ENCODE data around the gene EEPD1.
"Not testable (repeated sequence)": the region's sequence is repeated elsewhere in the genome, so short reads cannot be mapped to it uniquely, and the experiment has no call there.

The EEPD1 gene

GRCh38 chr7:36232971-36233550, 80.0 kb downstream of the EEPD1 start:
- Histone ChIP-seq H3K27ac (ENCODE audit: low read length) (no peak overlapping the region), H3K4me2 (ENCODE audit: insufficient read depth, low read length) (no peak overlapping the region), H3K36me3 (ENCODE audit: insufficient read depth, low read length) (no peaks in the 10 kb centered on the region), H3K9me3 (ENCODE audit: insufficient read depth, low read length, severe bottlenecking) (no peaks in the 10 kb centered on the region), H4K20me1 (ENCODE audit: insufficient read depth, low read length) (no peaks in the 10 kb centered on the region), H3K4me1 (ENCODE audit: insufficient read depth, low read length) (peaks cover under 1% of the 10 kb centered on the region; the same call in 1 of the 2 replicates), H3K27me3 (ENCODE audit: insufficient read depth, low read length, poor library complexity) (no peaks in the 10 kb centered on the region), H3K4me3 (ENCODE audit: low read depth in 1 of 2, low read length in 2 of 2) (no peak overlapping the region), H3K9ac (ENCODE audit: low read depth, low read length) (no peak overlapping the region), H2AFZ (ENCODE audit: low read depth, low read length) (no peak overlapping the region), H3K79me2 (ENCODE audit: insufficient read depth, low read length) (no peaks in the 10 kb centered on the region)
- TF ChIP-seq EZH2 (IDR thresholded peaks at IDR 0.05; ENCODE audit: borderline replicate concordance, low read depth, low read length, severe bottlenecking) (no peak), CTCF (IDR thresholded peaks at IDR 0.05; ENCODE audit: borderline replicate concordance, extremely low read depth, low read length, poor library complexity, severe bottlenecking) (no peak)
- no peak for ATAC-seq (ENCODE audit: insufficient read depth, low read depth)
- DNase-seq = no peak

- Histone ChIP-seq H3K4me2 (ENCODE audit: insufficient read depth, low read length) (no peak overlapping the region), H3K9ac (ENCODE audit: low read depth, low read length) (no peak overlapping the region), H3K27me3 (ENCODE audit: insufficient read depth, low read length, poor library complexity) (no peaks in the 10 kb centered on the region), H4K20me1 (ENCODE audit: insufficient read depth, low read length) (no peaks in the 10 kb centered on the region), H3K79me2 (ENCODE audit: insufficient read depth, low read length) (no peaks in the 10 kb centered on the region), H3K36me3 (ENCODE audit: insufficient read depth, low read length) (no peaks in the 10 kb centered on the region), H3K9me3 (ENCODE audit: insufficient read depth, low read length, severe bottlenecking) (no peaks in the 10 kb centered on the region), H3K4me3 (ENCODE audit: low read depth in 1 of 2, low read length in 2 of 2) (no peak overlapping the region), H3K4me1 (ENCODE audit: insufficient read depth, low read length) (peaks cover 3% of the 10 kb centered on the region; the same call in 1 of the 2 replicates), H2AFZ (ENCODE audit: low read depth, low read length) (no peak overlapping the region), H3K27ac (ENCODE audit: low read length) (no peak overlapping the region)
- TF ChIP-seq CTCF (IDR thresholded peaks at IDR 0.05; ENCODE audit: borderline replicate concordance, extremely low read depth, low read length, poor library complexity, severe bottlenecking) (no peak), EZH2 (IDR thresholded peaks at IDR 0.05; ENCODE audit: borderline replicate concordance, low read depth, low read length, severe bottlenecking) (no peak)
- DNase-seq (no peak), ATAC-seq (ENCODE audit: insufficient read depth, low read depth) (no peak)
Observed at GRCh38 chr7:36236073-36236472, 83.0 kb downstream of the EEPD1 start.

- H3K27ac ChIP-seq (ENCODE audit: low read length) = no peak overlapping the region
- H3K4me3 ChIP-seq (ENCODE audit: low read depth in 1 of 2, low read length in 2 of 2) = no peak overlapping the region
- H4K20me1 ChIP-seq (ENCODE audit: insufficient read depth, low read length) = no peaks in the 10 kb centered on the region
- H2AFZ ChIP-seq (ENCODE audit: low read depth, low read length) = no peak overlapping the region
- TF ChIP-seq EZH2 (IDR thresholded peaks at IDR 0.05; ENCODE audit: borderline replicate concordance, low read depth, low read length, severe bottlenecking) = no peak
- TF ChIP-seq CTCF (IDR thresholded peaks at IDR 0.05; ENCODE audit: borderline replicate concordance, extremely low read depth, low read length, poor library complexity, severe bottlenecking) = no peak
- peaks cover 3% of the 10 kb centered on the region; the same call in 1 of the 2 replicates for H3K4me1 ChIP-seq (ENCODE audit: insufficient read depth, low read length)
- DNase-seq (no peak), ATAC-seq (ENCODE audit: insufficient read depth, low read depth) (no peak)
- H3K9ac ChIP-seq (ENCODE audit: low read depth, low read length) = no peak overlapping the region
- H3K4me2 ChIP-seq (ENCODE audit: insufficient read depth, low read length) = no peak overlapping the region
- H3K79me2 ChIP-seq (ENCODE audit: insufficient read depth, low read length) = no peaks in the 10 kb centered on the region
- H3K9me3 ChIP-seq (ENCODE audit: insufficient read depth, low read length, severe bottlenecking) = no peaks in the 10 kb centered on the region
- H3K36me3 ChIP-seq (ENCODE audit: insufficient read depth, low read length) = no peaks in the 10 kb centered on the region
- no peaks in the 10 kb centered on the region for H3K27me3 ChIP-seq (ENCODE audit: insufficient read depth, low read length, poor library complexity)
Observed at GRCh38 chr7:36238138-36238537, 85.1 kb downstream of the EEPD1 start.

- H3K9me3 ChIP-seq (ENCODE audit: insufficient read depth, low read length, severe bottlenecking); H4K20me1 ChIP-seq (ENCODE audit: insufficient read depth, low read length); H3K27ac ChIP-seq (ENCODE audit: low read length); DNase-seq; H3K36me3 ChIP-seq (ENCODE audit: insufficient read depth, low read length); H3K27me3 ChIP-seq (ENCODE audit: insufficient read depth, low read length, poor library complexity); H3K4me1 ChIP-seq (ENCODE audit: insufficient read depth, low read length); H3K79me2 ChIP-seq (ENCODE audit: insufficient read depth, low read length); H3K9ac ChIP-seq (ENCODE audit: low read depth, low read length); H2AFZ ChIP-seq (ENCODE audit: low read depth, low read length); H3K4me2 ChIP-seq (ENCODE audit: insufficient read depth, low read length); H3K4me3 ChIP-seq (ENCODE audit: low read depth in 1 of 2, low read length in 2 of 2); ATAC-seq (ENCODE audit: insufficient read depth, low read depth): not testable (repeated sequence)
Observed at GRCh38 chr7:36243356-36243755, 90.3 kb downstream of the EEPD1 start.

GRCh38 chr7:36244001-36244400, 90.9 kb downstream of the EEPD1 start:
- not testable (repeated sequence) for H4K20me1 ChIP-seq (ENCODE audit: insufficient read depth, low read length); H3K9ac ChIP-seq (ENCODE audit: low read depth, low read length); H3K27ac ChIP-seq (ENCODE audit: low read length); H3K27me3 ChIP-seq (ENCODE audit: insufficient read depth, low read length, poor library complexity); ATAC-seq (ENCODE audit: insufficient read depth, low read depth); H3K4me3 ChIP-seq (ENCODE audit: low read depth in 1 of 2, low read length in 2 of 2); H3K36me3 ChIP-seq (ENCODE audit: insufficient read depth, low read length); H3K79me2 ChIP-seq (ENCODE audit: insufficient read depth, low read length); H3K4me2 ChIP-seq (ENCODE audit: insufficient read depth, low read length); H3K4me1 ChIP-seq (ENCODE audit: insufficient read depth, low read length); H2AFZ ChIP-seq (ENCODE audit: low read depth, low read length); DNase-seq; H3K9me3 ChIP-seq (ENCODE audit: insufficient read depth, low read length, severe bottlenecking)

Data from DND-41 (cell line).